ENCODE data around the gene NOD2. TPM values are rescaled to one million over a fixed set of nuclear protein-coding genes. Genes with fewer than 3 reads are reported as not detected.

NOD2 gene
- polyA plus RNA-seq, 1 donor = 1.4 TPM

DNA sequence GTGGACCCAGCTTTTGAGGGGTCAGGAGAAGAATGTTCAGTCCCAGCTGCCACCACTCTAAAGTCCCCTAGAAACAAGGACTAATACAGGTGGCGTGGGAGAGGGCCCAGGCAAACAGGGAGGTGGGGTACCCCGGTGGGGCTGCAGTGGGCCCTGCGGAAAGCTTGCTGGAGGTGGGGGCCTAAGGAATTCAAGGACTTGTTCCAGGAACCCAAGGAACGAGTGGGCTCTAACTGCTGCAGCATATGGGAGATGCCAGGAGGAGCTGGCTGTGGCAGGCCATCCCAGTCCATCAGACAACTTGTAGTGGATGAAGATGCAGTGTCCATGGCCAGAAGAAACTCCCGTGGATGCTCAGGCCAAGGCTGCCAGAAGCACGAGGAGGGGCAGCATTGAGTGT, 22.9 kb upstream of the NOD2 start:
- DNase-seq (ENCODE audit: low read depth) = no peak

DNA sequence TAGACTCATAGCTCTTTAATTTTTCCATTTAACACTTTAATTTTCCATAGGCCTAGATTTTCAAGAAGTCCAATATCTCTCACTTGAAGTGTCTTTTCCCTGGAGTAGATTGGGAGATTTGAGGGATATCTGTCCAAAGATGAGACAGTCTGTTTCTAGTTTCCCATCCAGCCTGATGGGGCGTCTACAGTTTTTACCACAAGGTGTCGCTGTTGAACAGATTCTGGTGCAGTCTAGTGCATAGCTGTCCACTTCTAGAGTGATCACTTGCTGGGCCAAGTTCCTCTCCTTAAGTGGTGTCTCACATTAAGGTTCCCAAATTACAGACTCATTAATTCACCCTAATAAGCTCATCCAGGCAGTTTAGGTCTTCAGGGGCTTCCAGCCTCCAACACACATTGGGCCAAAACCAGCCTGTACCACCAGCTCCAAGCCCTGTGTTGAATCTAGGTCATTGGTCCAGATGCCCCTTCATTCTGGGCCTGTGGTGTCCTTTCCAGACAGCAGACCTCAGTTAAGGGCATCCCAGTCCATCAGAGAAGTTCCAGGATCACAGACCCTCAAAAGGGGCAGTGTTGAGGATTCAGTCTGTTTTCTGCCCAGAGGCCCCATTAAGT, 21.7 kb upstream of the NOD2 start:
- no peak for DNase-seq (ENCODE audit: low read depth)

DNA sequence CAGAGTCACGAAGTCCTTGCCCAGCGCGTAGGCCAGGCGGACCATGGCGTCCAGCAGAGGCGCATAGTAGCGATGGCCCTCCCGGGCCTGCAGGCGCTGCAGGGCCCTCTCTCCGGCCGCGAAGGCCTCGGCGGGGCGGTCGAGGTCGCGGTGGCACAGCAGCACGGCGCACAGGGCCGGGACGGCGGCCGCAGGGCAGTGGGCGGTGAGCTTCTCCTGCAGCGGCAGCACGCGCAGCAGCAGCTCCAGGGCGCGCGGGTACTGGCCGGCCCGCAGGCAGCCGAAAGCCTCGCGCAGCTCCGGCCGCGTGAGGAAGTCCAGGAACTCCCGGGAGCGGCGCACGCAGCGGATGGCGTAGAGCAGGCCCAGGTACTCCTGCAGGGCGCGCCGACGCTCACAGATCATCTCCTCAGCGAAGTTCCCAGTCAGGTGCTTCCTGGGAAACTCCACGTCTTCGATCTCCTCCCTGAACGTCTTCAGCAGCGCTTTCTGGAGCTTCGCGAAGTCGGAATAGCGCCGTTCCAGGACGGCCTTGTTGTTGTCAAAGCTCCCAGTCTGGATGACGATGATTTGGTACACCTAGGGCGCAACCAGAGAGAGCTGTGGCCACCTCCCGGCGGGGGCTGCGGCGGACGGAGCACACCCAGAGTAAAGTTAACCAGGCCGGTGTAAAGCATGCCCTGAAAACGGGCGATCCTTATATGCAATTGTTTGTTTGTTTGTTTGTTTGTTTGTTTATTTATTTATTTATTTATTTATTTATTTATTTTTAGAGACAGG, 19.7 kb upstream of the NOD2 start:
- no peak for DNase-seq (ENCODE audit: low read depth)

DNA sequence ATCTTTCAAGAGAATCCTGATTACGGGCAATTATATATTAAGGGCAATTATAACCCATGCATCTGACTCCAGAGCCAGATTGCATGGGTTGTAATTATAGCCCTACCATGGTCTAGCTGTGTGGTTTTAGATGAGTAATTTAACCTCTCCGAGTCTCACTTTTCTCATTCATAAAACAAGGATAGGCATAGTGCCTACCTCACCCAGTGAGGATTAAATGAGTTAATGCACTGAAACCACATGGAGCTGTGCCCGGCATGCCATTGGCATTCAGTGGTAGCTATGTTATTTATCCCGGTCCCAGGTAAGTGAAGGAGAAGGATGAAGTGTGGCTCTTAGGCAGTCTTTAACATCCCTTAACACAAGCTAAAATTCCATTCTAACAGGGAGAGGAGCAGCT, 18.6 kb upstream of the NOD2 start:
- DNase-seq (ENCODE audit: low read depth) = no peak

DNA sequence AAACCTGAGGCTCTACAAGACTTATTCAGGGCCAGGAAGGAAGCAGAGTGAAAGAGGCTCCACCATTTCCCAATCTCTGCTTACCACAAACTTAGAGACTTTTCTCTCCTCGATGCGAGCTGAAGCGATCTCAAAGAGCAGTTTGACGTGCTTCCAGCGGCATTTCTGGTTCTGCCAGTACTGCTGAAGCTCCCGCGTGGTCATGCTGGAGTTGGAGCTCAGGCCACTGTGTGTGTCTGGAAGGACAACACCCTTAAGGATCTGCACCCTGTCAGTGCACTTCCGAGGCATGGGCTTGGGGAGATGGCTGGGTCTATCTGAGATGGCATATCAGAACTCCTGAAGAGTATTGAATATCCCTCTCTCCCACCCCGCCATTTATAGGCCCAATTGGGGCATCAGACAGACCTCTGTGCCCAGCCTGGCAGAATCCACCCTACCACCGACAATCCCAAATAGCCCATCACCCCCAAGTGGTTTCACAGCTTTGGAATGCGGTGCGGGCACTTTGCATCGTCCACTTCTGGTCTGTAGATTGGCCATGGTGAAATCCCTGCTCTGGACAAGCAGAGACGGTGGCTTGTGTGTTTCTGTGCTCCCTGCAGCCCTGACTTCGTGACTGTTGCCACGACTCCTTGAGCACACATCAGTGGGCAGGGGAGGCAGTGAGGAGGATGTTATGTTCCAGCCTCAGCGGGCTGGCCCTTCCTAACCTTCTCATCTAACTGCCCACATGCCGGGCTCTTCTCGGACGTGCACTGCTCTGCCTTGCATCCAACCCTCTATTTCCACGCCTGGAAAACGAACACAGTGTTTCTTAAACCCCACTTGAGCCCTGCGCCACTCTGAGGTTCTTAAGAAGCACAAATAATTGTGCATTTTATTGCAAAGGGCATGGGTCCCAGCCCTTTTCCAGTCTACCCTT, 17.5 kb upstream of the NOD2 start:
- no peak for DNase-seq (ENCODE audit: low read depth)

DNA sequence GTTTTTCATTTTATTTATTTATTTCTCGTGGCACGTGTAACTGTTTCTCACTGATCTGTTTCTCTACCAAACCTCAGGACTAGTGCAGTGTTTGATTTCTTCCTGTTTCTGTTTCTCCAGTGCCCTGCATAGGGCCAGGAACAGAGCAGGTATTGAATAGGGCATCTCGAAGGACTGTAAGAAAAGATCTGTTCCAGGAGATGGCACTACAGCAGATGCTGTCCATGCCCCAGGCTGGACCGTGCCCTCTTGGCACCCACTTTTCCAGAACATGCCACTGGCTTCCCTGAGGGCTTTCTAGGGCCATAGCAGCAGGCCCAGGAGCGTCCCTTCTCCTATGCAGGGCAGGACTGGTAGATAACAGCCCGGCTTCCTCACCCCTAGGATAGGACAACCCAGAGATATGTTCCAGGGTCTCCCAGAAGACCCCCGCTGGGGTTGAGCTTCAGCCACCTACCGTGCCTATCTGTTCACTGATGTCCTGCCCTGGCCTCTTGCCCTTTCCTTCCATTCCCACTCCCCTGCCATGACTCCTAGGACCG, 16.7 kb upstream of the NOD2 start:
- DNase-seq (ENCODE audit: low read depth) = no peak

DNA sequence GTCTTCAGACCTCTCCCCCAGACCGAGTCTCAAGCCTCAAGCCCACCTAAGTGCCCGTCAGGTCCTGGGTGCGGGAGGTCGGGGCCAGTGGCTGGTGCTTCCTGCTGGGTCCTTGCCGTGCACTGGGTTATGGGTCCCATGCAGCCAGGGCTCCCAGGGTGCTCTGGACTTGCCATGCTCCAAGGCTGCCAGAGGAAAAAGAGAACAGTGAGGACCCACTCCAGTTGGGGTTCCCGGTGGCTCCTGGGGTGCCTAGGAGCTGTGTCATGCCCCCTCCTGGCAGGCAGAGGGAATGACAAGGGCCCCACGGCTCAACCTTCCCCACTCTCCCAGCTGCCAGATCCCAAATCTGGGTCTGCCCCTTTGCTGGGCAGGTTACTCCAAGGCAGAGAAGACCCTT, 16.1 kb upstream of the NOD2 start:
- no peak for DNase-seq (ENCODE audit: low read depth)

DNA sequence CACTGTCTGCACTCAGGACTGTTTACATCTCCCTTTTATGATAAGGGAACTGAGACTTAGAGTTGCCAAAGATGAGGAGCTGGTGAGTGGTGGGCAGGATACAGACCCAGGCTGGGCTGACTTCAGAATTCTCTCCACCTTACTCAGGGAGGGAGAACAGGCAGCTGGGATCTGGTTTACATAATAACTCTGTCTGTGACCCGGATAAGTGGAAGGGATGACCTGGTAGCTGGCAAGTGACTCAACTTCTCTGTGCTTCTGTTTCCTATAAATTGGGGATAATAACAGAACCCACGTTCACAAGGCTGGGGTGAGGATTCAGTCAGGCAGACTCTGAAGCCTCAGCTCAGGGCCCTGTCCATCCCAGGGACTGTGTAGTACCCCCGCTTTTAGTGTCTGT, 14.9 kb upstream of the NOD2 start:
- no peak for DNase-seq (ENCODE audit: low read depth)

DNA sequence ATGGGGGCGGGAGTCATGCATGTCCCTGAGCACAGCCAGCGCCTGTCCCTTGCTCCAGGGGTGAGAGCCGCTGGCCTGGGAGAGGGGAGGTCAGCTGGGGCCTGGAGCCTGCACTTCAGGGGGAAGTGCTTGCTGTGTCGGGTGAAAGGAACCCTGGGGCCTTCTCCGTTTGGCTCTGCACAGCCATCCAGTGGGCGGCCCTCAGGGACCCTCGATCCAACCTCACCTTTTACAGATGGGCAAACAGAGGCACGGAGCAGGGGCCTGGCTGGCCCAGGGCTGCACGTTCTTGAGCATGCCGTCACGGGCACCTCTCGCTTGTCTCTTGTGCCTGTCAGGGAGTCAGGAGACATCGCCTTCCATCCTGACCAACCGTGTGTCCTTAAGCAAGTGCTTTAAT, 14.1 kb upstream of the NOD2 start:
- no peak for DNase-seq (ENCODE audit: low read depth)

DNA sequence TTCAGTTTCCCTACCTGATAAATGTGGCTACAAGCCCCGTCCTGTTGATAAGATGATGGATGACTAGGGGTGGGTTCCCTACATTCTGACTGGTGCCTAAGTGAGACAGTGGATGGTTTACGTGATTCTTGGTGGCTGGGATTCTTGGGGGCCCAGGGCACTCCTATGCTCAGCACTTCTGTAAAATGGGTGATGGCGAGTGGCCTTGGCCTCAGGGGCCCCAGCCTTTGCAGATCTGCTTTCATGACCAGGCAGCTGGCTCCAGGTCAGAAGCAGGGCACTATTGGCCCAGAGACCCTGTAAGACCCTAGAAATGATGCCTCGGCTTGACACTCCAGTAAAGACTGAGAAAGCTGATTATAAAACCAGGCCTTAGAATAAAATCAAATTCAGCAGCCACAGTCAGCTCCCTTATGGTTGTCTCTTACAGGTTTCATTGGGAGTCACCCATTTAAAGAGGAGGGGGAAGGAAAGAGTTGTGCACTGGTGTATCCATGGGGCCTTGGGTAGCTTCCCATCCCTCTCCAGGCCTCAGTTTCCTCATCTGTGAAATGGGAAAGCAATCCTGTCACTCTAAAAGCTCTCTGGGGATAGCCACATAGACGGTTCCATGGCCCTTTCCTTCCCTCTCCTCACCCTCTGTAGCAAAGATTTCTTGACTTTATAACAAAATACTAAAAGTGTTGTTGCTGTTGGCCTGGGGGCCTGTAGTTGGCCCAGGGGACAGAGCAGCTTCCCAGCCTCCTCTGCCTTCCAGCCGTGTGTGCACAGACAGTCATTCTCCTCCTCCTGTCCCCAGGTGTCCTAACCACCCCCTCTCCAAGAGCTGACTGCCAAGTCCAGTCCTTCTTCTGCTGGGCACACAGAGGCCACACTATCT, 13.5 kb upstream of the NOD2 start:
- DNase-seq (ENCODE audit: low read depth) = no peak

DNA sequence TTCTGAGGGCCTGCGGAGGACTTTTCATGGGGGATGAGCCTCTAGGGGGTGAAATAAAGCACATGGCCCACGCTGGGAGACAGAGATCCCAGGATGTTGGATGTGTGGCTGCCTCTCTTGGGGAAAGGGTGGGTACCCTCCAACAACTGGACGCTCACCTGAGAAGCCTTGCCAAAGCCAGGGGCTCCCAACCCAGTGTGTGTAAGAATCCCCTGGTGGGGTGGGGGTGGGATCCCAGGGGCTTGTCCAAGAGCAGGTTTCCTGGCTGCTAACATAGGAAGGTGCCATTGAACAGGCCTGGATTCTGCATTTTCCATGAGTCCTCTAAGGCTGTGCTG, 12.9 kb upstream of the NOD2 start:
- DNase-seq (ENCODE audit: low read depth) = no peak

DNA sequence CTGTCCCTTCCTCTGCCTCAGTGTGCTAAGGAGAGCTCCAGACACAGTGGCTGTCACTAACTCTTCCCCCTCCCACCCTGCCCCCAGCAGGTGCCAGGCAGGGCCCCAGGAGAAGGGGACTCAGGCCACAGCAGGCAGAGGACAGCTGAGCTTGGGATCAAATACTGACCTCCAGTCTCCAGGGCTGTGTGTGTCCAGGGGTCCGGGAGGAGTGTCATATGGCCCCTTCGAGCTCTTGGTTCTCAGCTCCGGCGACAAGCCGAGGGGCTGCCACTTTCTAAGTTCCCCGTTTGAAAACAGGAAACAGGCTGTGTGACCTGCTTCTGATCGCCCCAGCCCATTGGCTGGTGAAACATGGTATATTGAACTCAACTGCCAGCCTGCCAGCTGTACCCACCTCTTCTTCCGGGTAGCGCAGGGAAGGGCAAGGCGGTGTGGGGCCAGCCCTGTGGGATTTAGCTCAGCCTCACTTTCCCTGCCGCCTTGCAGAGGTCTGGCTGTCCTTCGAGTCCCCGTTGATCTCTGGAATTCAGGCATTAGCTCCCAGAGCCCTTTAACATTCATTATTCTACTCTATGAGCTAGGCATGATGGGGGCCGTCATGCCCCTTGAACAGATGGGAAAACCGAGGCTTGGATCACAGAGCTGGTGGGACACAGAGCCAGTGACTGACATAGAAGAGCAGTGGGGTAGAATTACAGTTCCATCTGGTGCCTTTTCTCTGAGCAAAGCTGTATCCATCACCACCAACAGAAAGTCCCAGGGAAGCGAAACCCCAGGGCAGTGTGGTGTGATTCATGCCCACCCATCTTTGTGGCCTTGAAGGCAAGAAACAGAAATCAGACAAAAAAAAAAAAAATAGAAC, 12.2 kb upstream of the NOD2 start, which contains the start of gene SNX20:
TSS of gene SNX20 (minus strand) at position 292 of the 865 bp plus-strand sequence. CDS start 3,786 bp downstream, outside the sequence.
- DNase-seq (ENCODE audit: low read depth) = no peak

DNA sequence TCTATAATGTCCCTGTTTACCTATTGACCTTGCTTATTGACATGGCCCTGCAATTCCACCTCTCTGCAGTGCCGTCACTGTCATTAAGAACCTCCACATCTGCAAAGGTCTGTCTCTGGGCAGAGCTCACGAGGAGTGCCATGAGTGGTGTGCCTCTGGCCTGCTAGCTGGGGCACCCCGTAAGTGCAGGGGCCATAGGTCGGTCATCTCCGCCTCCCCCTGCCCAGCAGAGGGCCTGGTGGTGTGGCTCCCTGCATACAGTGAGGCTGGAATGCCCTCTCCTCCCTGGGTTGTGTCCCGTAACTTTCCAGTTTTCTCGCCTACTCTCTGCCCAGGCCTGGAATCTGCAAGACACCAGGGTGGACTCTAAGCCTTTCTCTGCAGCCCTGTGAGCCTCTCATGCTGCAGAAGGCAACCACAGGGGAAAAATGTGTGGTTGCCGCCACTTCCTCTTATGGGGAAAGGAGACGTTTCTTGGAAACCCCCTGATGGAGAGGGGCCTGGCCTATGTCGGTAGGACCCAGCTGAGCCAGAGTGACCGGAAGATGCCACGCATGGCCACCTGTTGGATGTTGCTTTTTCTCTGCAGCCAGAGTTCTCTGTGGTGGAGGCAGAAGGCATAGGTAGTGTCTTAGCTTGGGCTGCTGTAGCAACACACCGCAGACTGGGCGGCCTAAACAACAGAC, 9.6 kb upstream of the NOD2 start:
- no peak for DNase-seq (ENCODE audit: low read depth)

DNA sequence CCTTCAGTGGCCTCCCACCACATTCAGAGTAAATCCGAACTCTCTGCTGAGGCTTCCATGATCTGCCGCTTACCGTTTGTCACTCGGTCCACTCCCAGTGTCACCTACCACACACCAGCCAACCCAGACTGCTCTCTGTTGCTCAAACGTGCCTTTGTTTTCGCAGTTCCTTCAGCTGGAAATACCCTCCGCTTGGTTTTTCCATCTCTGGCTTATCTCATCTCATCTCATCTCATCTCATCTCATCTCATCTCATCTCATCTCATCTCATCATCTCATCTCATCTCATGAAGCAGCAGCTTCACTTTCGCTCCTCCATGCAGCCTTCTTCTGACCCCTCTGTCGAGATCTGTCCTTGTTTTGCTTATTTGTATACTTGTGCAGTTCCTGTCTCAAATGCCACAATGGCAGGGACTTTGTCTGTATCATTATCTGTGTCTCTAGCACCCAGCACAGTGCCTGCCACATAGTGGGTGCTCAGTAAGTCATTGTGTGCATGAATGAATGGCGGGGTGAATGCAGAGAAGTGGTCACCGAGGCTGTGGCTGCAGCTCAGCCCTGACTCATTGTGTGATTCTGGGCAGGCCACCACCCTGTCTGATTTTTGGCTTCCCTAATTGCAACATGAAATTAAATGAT, 8.5 kb upstream of the NOD2 start:
- DNase-seq (ENCODE audit: low read depth) = no peak

DNA sequence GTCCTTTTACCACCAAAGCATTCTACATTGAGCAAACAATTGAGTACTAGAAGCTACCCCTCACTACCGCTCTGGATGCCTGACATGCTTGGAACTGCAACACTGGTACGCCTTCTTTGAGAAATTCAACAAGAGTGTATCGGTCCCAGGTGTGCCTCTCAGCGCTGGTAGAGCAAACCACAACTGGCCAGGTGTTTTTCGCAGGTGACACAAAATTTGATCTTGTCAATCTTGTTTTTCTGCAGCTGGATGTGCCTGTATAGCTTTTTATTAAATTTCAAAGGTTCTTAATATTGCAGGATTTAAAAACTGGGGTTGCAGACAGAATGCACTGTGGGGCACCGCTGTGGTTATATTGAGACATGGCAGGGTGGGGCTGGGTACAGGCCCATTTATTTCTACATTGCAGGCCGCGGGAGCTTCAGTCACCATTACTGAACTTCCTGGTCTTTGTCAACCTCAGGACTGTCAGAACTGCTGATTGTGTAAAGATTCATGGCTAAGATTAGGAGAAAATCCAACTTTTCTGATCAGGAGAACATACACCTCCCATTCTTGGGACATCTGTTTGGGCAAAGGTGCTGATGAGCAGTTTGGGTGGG, 7.8 kb upstream of the NOD2 start:
- no peak for DNase-seq (ENCODE audit: low read depth)

DNA sequence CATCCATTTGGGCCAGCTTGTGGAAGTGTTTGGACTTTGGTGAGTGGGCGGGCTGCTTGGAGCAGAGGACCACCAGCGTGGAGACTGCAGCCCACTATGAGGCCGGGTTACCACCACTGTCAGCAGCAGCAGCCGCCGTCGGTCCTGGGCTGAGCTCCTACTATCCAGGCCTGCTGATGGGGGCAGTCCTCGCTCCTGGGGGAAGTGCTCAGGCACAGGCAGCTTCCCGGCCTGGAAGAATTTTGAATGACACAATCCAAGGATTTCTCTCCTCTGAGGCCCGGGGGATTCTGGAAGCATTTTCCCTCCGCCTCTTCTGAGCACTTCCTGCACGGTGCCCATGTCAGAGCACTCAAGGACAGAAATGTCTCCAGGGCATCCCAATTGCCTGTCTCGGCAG, 5.3 kb upstream of the NOD2 start:
- no peak for DNase-seq (ENCODE audit: low read depth)

DNA sequence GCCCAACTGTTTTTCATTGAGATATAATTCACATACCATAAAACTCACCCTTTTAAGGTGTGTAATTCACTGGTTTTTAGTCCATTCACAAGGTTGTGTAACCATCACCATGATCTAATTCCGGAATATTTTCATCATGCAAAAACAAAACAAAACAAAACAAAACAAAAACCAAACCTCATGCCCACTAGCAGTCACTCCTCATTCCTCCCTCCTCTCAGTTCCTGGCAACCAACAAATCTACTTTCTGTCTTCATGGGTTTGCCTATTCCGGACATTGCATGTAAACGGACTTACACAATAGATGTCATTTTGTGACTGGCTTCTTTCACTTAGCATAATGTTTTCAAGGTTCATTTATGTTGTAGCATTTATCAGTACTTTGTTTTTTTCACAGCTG, 4.5 kb upstream of the NOD2 start:
- DNase-seq (ENCODE audit: low read depth) = no peak

DNA sequence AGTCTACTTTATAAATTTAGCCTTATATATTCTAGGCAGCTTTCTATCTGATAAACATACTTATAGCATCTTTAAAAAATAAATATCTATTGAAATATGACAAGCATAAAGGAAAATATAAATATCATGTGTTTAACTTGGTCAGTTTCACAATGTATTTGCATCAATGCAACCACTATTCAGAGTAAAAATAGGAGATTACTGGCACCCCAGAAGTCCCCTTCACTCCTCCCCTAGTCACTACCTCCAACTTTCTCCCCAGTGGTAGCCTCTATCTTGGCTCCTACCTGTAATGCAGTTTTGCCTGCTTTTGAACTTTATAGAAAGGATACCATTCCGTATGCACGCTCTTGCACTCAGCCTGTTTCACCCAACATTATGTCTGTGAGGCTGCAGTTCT, 3.2 kb upstream of the NOD2 start:
- DNase-seq (ENCODE audit: low read depth) = no peak

DNA sequence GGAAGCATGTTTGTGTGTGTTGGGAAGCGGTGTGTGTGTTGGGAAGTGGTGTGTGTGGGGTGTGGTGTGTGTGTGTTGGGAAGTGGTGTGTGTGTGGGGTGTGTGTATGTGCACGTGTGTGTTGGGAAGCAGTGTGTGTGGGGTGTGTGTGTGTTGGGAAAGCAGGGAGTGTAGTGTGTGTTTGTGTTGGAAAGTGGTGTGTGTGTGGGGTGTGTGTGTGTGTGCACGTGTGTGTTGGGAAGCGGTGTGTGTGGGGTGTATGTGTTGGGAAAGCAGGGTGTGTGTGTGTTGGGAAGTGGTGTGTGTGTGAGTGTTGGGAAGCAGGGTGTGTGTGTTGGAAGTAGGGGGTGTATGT, 785 bp upstream of the NOD2 start:
- DNase-seq (ENCODE audit: low read depth) = no peak

Measured in forelimb muscle (tissue), 1 donor.